ENCODE measurements around the gene DOC2B.

DOC2B gene

DNA sequence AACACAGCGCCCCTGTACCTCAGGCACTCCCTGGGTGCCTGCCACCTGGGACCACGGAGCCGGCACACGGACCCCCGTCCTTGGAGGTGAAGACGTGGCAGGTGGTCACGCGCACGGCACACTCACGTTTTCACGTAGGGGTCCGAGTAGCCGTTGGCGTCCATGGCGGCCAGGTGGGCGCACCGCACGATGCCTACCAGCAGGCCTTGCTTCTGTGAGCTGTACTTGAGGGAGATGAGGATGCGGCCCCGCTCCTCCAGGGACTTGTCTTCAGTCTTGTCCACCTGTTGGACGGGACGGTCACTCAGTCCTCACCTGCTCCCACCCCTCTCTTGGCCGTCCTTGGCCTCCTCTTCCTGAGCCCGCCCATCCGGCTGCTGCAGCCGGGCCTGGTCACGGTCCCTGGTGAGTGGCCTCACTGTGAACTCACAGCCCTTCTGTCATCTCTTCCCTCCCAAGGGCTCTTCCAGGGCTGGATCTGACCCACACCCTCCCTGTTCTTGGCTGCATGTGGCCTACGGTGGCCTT lies 25.3 kb downstream of the DOC2B start:
- TF ChIP-seq, protein P1, sequence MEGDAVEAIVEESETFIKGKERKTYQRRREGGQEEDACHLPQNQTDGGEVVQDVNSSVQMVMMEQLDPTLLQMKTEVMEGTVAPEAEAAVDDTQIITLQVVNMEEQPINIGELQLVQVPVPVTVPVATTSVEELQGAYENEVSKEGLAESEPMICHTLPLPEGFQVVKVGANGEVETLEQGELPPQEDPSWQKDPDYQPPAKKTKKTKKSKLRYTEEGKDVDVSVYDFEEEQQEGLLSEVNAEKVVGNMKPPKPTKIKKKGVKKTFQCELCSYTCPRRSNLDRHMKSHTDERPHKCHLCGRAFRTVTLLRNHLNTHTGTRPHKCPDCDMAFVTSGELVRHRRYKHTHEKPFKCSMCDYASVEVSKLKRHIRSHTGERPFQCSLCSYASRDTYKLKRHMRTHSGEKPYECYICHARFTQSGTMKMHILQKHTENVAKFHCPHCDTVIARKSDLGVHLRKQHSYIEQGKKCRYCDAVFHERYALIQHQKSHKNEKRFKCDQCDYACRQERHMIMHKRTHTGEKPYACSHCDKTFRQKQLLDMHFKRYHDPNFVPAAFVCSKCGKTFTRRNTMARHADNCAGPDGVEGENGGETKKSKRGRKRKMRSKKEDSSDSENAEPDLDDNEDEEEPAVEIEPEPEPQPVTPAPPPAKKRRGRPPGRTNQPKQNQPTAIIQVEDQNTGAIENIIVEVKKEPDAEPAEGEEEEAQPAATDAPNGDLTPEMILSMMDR (conservative IDR thresholded peaks at IDR 0.05; ENCODE audit: low read depth), result no peak
- no peak overlapping the region for H3K27ac ChIP-seq
- ChIA-PET CTCF (no interaction called here), POLR2A (ENCODE audit: low non-redundant PET) (interaction anchor here (0.6 kb wide), 1 partner anchor 10 kb away, joined by 3 read pairs; no protein-coding TSS in a partner anchor)
- no peak for DNase-seq (ENCODE audit: low spot score)

DNA sequence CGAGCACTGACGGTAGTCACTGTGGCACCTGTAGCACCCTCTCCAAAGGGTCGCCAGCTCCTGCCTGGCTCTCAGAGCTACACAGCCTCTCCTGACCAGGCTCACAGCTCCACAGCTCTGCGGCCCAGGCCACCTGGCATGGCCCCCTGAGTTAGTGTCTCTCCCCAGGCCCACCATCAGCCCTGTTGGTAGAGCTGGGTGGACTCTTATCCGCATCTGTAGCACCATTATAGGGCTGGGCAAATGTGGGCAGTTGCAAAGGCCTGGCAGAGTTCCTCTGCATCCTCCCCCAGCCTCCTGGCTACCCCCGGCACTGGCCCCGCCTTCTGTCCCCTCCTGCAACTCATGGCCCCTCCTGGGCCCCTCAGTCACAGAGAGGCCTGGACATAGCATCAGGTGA lies 25.9 kb downstream of the DOC2B start:
- H3K27ac ChIP-seq, result no peak overlapping the region
- ChIA-PET CTCF (no interaction called here), POLR2A (ENCODE audit: low non-redundant PET) (interaction anchor here (0.6 kb wide), 1 partner anchor 11 kb away, joined by 3 read pairs; no protein-coding TSS in a partner anchor)
- DNase-seq (ENCODE audit: low spot score), result no peak
- TF ChIP-seq, protein P1 (conservative IDR thresholded peaks at IDR 0.05; ENCODE audit: low read depth), result no peak

DNA sequence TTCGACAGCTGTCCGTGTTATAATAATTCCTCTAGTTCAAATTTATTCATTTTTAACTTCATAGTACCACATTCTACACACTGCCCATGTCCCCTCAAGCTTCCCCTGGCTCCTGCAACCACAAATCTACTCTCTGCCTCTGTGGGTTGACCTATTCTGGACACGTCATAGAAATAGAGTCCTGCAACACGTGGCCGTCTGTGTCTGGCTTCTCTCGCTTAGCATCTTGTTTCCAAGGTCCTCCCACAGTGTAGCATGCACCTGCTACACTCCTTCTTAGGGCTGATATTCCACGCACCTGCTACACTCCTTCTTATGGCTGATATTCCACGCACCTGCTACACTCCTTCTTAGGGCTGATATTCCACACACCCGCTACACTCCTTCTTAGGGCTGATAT lies 27.6 kb downstream of the DOC2B start:
- ChIA-PET POLR2A (ENCODE audit: low non-redundant PET) (no interaction called here), CTCF (no interaction called here)
- DNase-seq (ENCODE audit: low spot score), result no peak
- TF ChIP-seq, protein P1 (conservative IDR thresholded peaks at IDR 0.05; ENCODE audit: low read depth), result no peak
- no peak overlapping the region for H3K27ac ChIP-seq

DNA sequence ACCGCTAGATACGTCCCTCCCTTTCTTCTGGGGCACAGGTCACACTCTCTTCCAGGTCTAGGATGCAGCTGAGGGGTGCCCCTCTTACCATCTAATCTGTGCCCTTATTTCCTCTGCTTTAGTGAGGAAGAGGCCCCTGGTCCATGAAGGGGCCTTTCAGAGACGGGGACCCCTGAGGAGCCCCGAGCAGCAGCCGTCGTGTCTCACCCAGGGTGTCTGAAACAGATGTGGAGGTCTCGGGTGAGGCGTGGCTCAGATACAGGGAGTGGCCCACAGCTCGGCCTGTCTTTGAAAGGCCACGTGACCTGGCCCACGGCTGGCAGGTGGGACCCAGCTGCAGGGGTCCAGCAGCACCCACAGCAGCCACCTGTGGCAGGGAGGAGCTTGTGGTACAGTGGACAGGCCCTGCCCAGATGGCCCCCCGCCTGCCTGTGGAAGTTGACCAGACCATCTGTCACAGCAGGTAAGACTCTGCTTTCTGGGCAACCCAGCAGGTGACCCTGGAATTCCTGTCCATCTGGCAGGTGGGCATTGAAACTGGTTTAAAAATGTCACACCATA lies 28.5 kb downstream of the DOC2B start:
- no peak overlapping the region for H3K27ac ChIP-seq
- ChIA-PET CTCF (interaction anchor here (0.7 to 1.0 kb wide), 2 partner anchors 233 to 905 kb away, joined by 3 to 5 read pairs; no protein-coding TSS in a partner anchor), POLR2A (ENCODE audit: low non-redundant PET) (no interaction called here)
- no peak for DNase-seq (ENCODE audit: low spot score)
- TF ChIP-seq, protein P1 (conservative IDR thresholded peaks at IDR 0.05; ENCODE audit: low read depth), result no peak

DNA sequence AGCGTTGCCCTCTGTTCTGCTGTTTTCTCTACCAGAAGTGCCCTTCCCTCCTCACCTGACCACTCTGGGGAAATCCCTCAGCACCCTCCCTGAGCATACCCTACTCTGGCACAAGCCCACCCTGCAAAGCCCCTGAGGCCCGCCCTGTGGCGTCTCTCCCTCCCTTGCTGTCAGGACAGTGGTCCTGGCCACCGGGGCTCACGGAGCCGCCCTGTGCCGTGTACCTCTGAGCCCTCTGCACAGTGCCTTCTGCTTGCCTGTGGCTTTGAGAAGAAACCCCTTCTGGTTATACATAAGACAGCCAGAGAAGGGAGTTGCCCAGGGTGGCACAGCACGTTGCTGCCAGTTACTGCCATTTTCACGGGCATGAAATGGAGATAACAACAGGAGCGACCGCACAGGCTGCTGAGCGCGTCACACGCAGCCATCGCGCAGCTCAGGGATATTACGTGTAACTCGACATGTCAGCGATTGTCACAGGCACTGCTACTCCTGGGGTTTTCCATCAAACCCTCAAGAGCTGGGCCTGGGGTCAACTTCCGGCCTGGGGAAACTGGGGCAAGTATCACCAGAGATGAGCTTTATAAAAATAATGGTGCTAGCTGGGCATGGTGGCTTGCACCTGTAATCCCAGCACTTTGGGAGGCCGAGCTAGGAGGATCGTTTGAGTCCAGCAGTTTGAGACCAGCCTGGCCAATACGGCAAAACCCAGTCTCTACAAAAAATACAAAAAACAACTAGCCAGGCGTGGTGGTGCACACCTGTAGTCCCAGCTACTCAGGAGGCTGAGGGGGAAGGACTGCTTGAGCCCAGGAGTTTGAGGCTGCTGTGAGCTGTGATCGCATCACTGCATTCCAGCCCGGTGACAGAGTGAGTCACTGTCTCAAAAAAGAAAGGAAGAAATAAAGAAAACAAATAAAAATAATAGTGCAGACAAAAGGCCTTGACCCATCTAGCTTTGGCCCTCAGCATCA lies 29.3 kb downstream of the DOC2B start:
- no peak overlapping the region for H3K27ac ChIP-seq
- ChIA-PET POLR2A (ENCODE audit: low non-redundant PET) (no interaction called here), CTCF (interaction anchor here (0.5 to 1.0 kb wide), 4 partner anchors 44 to 906 kb away, joined by 3 to 6 read pairs (median 4); no protein-coding TSS in a partner anchor)
- no peak for DNase-seq (ENCODE audit: low spot score)
- TF ChIP-seq, protein P1 (conservative IDR thresholded peaks at IDR 0.05; ENCODE audit: low read depth), result no peak

DNA sequence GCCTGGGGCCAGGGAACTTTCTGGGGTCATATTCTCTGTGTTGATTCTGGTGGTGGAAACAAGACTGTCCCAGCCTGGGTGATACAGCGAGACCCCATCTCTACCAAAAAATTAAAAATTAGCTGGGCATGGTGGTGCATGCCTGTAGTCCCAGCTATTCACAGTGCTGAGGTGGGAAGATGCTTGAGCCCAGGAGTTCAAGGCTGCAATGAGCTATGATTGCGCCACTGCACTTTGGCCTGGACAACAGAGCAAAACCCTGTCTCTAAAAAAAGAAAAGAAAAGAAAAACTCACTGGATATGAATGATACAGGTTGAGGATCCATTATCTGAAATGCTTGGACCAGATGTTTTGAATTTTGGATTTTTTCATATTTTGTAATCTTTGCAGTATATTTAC lies 30.4 kb downstream of the DOC2B start:
- H3K27ac ChIP-seq, result no peak overlapping the region
- ChIA-PET POLR2A (ENCODE audit: low non-redundant PET) (no interaction called here), CTCF (no interaction called here)
- TF ChIP-seq, protein P1 (conservative IDR thresholded peaks at IDR 0.05; ENCODE audit: low read depth), result no peak
- DNase-seq (ENCODE audit: low spot score), result no peak
